Glutamatergic neuron (in vitro differentiated cells): ENCODE results near the gene MFRP. TPM values are rescaled to one million over a fixed set of nuclear protein-coding genes. Genes with fewer than 3 reads are reported as not detected.

Source experiments
- DNase-seq: peaks from one replicate; pipeline ENCODE4 v3.0.0; 2022
- H3K27ac Mint-ChIP-seq: one replicate; pipeline ENCODE4 v1.8.0; 2020; ENCODE audit warnings: mild to moderate bottlenecking, mixed read lengths, inconsistent platforms; ENCODE audit not compliant: unreplicated experiment
- H3K27me3 Mint-ChIP-seq: one replicate; pipeline ENCODE4 v1.8.0; 2020; ENCODE audit warnings: mild to moderate bottlenecking, moderate library complexity, mixed read lengths, inconsistent platforms; ENCODE audit not compliant: unreplicated experiment
- H3K36me3 Mint-ChIP-seq: one replicate; pipeline ENCODE4 v1.8.0; 2020; ENCODE audit warnings: mild to moderate bottlenecking, mixed read lengths, inconsistent platforms; ENCODE audit not compliant: unreplicated experiment
- H3K4me1 Mint-ChIP-seq: one replicate; pipeline ENCODE4 v1.8.0; 2020; ENCODE audit warnings: mild to moderate bottlenecking, low read depth, mixed read lengths, inconsistent platforms; ENCODE audit not compliant: unreplicated experiment
- H3K4me3 Mint-ChIP-seq: one replicate; pipeline ENCODE4 v1.8.0; 2020; ENCODE audit warnings: mild to moderate bottlenecking, mixed read lengths, inconsistent platforms; ENCODE audit not compliant: unreplicated experiment
- H3K9me3 Mint-ChIP-seq: one replicate; pipeline ENCODE4 v1.8.0; 2020; ENCODE audit warnings: mild to moderate bottlenecking, moderate library complexity, mixed read lengths, inconsistent platforms; ENCODE audit not compliant: unreplicated experiment
- total RNA-seq: library from RNA; stranded (reverse); fragmentation: NEBNext Ultra II Directional; extraction: Animal tissue kit (Norgen Biotek cat#: 25700); gene quantifications from one replicate; pipeline ENCODE4 v1.2.1, GENCODE V29; 2021; ENCODE audit not compliant: unreplicated experiment
- TF ChIP-seq, protein P1 (sequence below): fragments of 200-600 bp; sonication (generic); IDR thresholded peaks from one replicate; pipeline ENCODE4 v1.5.0; 2021; ENCODE audit not compliant: partially characterized antibody, unreplicated experiment

The MFRP gene
- total RNA-seq, 1 donor from 2014 or later: not detected

DNA sequence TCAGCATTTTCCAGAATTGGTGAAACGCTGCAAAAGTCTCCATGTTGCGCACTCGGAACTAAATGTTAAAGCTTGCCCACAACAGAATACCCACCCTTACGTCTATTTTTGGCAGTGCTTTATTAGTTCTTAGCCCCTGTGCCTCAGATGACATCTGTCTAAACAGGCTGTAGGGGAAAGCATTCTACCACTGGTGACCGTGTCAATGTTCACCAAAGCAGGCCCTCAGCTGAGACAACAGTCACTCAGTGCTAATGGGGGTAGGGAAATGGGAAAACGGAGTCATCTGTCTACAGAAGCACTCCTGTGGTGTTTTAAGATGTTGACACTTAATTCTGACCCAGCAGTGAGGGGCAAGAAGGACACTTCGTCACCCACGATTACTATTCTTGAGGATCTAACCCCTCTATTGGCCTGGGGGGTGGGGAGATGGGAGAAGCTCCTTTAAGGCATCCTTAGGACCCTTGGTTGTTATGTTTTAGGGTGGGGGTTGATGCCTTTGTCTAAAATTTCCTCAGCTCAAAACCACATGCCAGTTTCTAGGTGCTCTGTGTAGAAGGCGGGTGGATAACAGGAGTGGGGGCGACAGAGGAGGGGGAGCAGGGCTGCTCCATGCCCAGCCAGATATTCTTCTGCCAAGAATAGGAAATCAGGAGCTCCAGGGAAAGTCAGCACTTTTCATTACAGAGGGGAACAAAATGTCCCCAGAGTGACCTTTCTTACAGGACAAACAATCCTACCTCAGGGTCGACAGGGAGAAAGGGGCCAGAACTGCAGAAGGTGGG is 15.6 kb upstream of the MFRP start:
- DNase-seq: no peak
- peaks cover 13% of the 10 kb centered on the region for H3K9me3 Mint-ChIP-seq
- TF ChIP-seq, protein P1, sequence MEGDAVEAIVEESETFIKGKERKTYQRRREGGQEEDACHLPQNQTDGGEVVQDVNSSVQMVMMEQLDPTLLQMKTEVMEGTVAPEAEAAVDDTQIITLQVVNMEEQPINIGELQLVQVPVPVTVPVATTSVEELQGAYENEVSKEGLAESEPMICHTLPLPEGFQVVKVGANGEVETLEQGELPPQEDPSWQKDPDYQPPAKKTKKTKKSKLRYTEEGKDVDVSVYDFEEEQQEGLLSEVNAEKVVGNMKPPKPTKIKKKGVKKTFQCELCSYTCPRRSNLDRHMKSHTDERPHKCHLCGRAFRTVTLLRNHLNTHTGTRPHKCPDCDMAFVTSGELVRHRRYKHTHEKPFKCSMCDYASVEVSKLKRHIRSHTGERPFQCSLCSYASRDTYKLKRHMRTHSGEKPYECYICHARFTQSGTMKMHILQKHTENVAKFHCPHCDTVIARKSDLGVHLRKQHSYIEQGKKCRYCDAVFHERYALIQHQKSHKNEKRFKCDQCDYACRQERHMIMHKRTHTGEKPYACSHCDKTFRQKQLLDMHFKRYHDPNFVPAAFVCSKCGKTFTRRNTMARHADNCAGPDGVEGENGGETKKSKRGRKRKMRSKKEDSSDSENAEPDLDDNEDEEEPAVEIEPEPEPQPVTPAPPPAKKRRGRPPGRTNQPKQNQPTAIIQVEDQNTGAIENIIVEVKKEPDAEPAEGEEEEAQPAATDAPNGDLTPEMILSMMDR: no peak
- peak overlapping the region; percentile 77 for H3K4me3 Mint-ChIP-seq
- H3K27me3 Mint-ChIP-seq: peaks cover 14% of the 10 kb centered on the region
- peak overlapping the region; percentile 82 for H3K27ac Mint-ChIP-seq
- H3K4me1 Mint-ChIP-seq: peaks cover 24% of the 10 kb centered on the region
- peaks cover 5% of the 10 kb centered on the region for H3K36me3 Mint-ChIP-seq

- Mint-ChIP-seq H3K27ac (peak overlapping the region; percentile 82), H3K9me3 (peaks cover 13% of the 10 kb centered on the region), H3K4me3 (peak overlapping the region; percentile 77), H3K36me3 (peaks cover 5% of the 10 kb centered on the region), H3K27me3 (peaks cover 14% of the 10 kb centered on the region), H3K4me1 (peaks cover 24% of the 10 kb centered on the region)
- no peak for DNase-seq
- TF ChIP-seq, protein P1: no peak
Observed at GRCh38 chr11:119361056-119361787, 14.7 kb upstream of the MFRP start.

DNA sequence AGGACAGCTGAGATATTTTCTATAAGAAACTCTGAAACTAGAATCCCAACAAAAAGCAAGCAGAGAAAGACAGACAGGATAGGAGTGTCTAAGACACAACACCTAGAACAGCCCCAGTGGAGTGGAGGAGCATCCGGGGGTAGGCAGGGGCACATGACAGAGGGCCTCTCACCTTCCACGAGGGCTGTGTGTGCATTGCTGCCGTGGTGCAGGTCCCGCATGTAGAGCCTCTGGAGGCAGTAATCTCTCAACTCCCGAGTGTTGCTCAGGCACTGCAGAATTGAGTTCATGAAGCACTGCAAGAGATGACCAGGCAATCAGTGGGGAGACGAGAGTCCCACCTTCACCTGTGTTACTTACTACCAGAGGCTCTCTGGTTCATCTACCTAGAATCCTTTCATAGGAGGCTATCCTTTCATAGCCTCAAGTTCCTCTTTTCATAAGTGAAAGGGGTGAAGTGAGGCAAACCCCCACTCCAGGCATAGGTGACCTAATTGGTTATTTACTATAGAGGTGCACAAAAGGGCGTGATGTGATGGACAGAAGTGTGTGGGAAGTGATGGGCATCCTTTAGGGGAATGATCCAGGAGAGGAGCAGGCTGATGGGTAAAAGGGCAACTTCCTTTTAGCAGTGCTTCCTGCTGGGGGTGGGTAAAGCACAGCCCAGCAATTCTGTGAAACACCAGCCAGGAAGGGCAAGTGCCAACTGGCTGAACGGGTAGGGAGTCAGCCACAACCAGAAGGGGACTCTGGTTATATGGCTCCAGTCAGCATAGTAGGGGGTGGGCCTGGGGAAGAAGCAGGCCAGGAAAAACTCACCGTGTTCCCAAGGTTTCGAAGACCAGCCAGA is 13.1 kb upstream of the MFRP start:
- Mint-ChIP-seq H3K9me3 (peaks cover 10% of the 10 kb centered on the region), H3K4me3 (no peak overlapping the region)

GRCh38 chr11:119357074-119357473 is 10.6 kb upstream of the MFRP start:
- TF ChIP-seq, protein P1: no peak
- Mint-ChIP-seq H3K27me3 (peaks cover 9% of the 10 kb centered on the region), H3K27ac (no peak overlapping the region), H3K9me3 (peaks cover 9% of the 10 kb centered on the region), H3K4me3 (peak overlapping the region; percentile 70), H3K36me3 (peaks cover 5% of the 10 kb centered on the region), H3K4me1 (peaks cover 16% of the 10 kb centered on the region)
- no peak for DNase-seq

More for the DNA sequence above, 13.1 kb upstream of the MFRP start:
- peaks cover 18% of the 10 kb centered on the region for H3K4me1 Mint-ChIP-seq
- H3K27me3 Mint-ChIP-seq: peaks cover 13% of the 10 kb centered on the region
- no peak overlapping the region for H3K27ac Mint-ChIP-seq
- TF ChIP-seq, protein P1: no peak
- H3K36me3 Mint-ChIP-seq: peaks cover 5% of the 10 kb centered on the region
- no peak for DNase-seq
